ENCODE data around the gene CEP131.
A peak's percentile ranks its signal among the peaks of the same experiment; 100 is the strongest.

The CEP131 gene

GRCh38 chr17:81200695-81201580 is 21.8 kb downstream of the CEP131 start:
- no peak overlapping the region for H3K4me3 ChIP-seq (ENCODE audit: low read depth, low read length)
- peak; percentile 46 for TF ChIP-seq CTCF (IDR thresholded peaks at IDR 0.05; ENCODE audit: low read depth, low read length, missing control alignments)

GRCh38 chr17:81200201-81200600 is 22.6 kb downstream of the CEP131 start:
- no peak for TF ChIP-seq CTCF (IDR thresholded peaks at IDR 0.05; ENCODE audit: low read depth, low read length, missing control alignments)

More at GRCh38 chr17:81200695-81201580, 21.8 kb downstream of the CEP131 start:
- no peak for DNase-seq (ENCODE audit: low read depth)

GRCh38 chr17:81199482-81199830 is 23.3 kb downstream of the CEP131 start:
- no peak for TF ChIP-seq CTCF (IDR thresholded peaks at IDR 0.05; ENCODE audit: low read depth, low read length, missing control alignments)

More at GRCh38 chr17:81200201-81200600, 22.6 kb downstream of the CEP131 start:
- no peak for DNase-seq (ENCODE audit: low read depth)
- no peak overlapping the region for H3K4me3 ChIP-seq (ENCODE audit: low read depth, low read length)

GRCh38 chr17:81198826-81199481 is 23.8 kb downstream of the CEP131 start:
- DNase-seq (ENCODE audit: low read depth), result no peak
- no peak for TF ChIP-seq CTCF (IDR thresholded peaks at IDR 0.05; ENCODE audit: low read depth, low read length, missing control alignments)
- no peak overlapping the region for H3K4me3 ChIP-seq (ENCODE audit: low read depth, low read length)

More at GRCh38 chr17:81199482-81199830, 23.3 kb downstream of the CEP131 start:
- no peak for DNase-seq (ENCODE audit: low read depth)
- H3K4me3 ChIP-seq (ENCODE audit: low read depth, low read length), result no peak overlapping the region

- no peak overlapping the region for H3K4me3 ChIP-seq (ENCODE audit: low read depth, low read length)
- no peak for DNase-seq (ENCODE audit: low read depth)
- no peak for TF ChIP-seq CTCF (IDR thresholded peaks at IDR 0.05; ENCODE audit: low read depth, low read length, missing control alignments)
These were observed 24.8 kb downstream of the CEP131 start for GRCh38 chr17:81197831-81198490.

- DNase-seq (ENCODE audit: low read depth), result no peak
- H3K4me3 ChIP-seq (ENCODE audit: low read depth, low read length), result no peak overlapping the region
- TF ChIP-seq CTCF (IDR thresholded peaks at IDR 0.05; ENCODE audit: low read depth, low read length, missing control alignments), result no peak
These were observed 25.4 kb downstream of the CEP131 start for GRCh38 chr17:81197409-81197795.

Data from GM12864 (cell line).